ENCODE results near the gene NCAM2. TPM values are rescaled to one million over a fixed set of nuclear protein-coding genes. Genes with fewer than 3 reads are reported as not detected.

The NCAM2 gene
- polyA plus RNA-seq, 1 experiment, result 7.7 TPM

DNA sequence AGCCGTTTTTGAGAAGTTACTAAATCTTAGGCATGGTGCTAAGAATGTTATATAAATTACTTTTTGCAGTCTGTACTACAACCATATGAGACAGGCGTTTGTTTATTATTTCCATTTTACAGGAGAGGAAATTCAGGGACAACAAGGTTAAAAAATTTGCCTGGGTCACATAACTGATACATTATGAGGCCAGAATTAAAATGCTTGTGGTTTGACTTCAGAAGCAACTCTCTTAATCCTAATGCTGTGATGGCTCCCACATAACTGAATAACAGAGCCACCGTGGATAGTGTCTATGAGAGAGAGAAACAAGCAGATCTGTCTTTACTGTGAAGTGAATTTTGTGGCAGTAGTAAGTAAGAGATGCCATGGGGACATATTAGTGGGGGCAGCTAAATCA lies 184.9 kb downstream of the NCAM2 start:
- H3K27ac ChIP-seq (ENCODE audit: low read depth, low read length), result no peak overlapping the region
- ChIA-PET POLR2A (no interaction called here), CTCF (no interaction called here)
- no peaks in the 10 kb centered on the region for H3K27me3 ChIP-seq (ENCODE audit: control insufficient read depth, insufficient read depth, low read length)
- no peak for DNase-seq (ENCODE audit: low read depth, low spot score)
- no peak overlapping the region for H3K4me3 ChIP-seq (ENCODE audit: low read depth, low read length)
- TF ChIP-seq, protein P1, sequence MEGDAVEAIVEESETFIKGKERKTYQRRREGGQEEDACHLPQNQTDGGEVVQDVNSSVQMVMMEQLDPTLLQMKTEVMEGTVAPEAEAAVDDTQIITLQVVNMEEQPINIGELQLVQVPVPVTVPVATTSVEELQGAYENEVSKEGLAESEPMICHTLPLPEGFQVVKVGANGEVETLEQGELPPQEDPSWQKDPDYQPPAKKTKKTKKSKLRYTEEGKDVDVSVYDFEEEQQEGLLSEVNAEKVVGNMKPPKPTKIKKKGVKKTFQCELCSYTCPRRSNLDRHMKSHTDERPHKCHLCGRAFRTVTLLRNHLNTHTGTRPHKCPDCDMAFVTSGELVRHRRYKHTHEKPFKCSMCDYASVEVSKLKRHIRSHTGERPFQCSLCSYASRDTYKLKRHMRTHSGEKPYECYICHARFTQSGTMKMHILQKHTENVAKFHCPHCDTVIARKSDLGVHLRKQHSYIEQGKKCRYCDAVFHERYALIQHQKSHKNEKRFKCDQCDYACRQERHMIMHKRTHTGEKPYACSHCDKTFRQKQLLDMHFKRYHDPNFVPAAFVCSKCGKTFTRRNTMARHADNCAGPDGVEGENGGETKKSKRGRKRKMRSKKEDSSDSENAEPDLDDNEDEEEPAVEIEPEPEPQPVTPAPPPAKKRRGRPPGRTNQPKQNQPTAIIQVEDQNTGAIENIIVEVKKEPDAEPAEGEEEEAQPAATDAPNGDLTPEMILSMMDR (IDR thresholded peaks at IDR 0.05; ENCODE audit: low read depth, low read length), result no peak
- H3K9me3 ChIP-seq (ENCODE audit: control insufficient read depth, insufficient read depth, low read length), result no peaks in the 10 kb centered on the region

DNA sequence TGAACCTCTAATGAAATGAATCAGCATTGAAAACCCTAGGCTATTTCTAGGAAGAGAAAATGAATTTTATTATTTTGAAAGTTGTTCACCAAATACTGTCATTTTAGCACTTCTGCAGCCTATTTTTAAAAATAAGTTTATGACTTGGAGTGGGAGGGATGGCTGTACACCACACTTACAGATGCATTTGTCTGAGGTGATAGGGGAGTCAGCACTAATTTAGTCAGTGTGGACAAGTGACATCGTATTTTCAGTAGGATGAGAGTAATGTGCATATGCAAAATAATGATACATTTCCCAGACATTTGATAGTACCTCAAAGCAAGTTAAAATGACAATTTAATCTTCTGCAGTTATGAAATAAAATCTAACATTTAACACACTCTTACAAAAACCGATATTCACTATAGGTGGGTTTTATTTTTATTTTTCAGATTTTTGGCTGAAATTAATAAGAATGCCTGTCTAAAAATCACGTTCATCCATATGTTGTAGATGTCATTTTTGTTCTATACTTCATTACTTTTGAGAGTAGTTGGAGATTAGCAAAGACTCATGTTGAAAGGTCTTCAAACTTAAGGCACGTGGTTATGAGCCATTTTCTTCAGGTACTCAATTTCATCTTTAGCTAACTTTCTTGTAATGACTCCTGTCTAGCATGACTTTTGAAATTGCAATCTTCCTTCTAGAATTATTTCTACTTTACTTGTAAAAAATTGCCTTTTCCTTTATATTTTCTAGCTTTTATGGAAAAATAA lies 186.7 kb downstream of the NCAM2 start:
- Histone ChIP-seq H3K27ac (ENCODE audit: low read depth, low read length) (no peak overlapping the region), H3K4me3 (ENCODE audit: low read depth, low read length) (no peak overlapping the region), H3K27me3 (ENCODE audit: control insufficient read depth, insufficient read depth, low read length) (no peaks in the 10 kb centered on the region), H3K9me3 (ENCODE audit: control insufficient read depth, insufficient read depth, low read length) (no peaks in the 10 kb centered on the region)
- TF ChIP-seq, protein P1 (IDR thresholded peaks at IDR 0.05; ENCODE audit: low read depth, low read length), result no peak
- DNase-seq (ENCODE audit: low read depth, low spot score), result no peak
- ChIA-PET POLR2A (no interaction called here), CTCF (no interaction called here)

DNA sequence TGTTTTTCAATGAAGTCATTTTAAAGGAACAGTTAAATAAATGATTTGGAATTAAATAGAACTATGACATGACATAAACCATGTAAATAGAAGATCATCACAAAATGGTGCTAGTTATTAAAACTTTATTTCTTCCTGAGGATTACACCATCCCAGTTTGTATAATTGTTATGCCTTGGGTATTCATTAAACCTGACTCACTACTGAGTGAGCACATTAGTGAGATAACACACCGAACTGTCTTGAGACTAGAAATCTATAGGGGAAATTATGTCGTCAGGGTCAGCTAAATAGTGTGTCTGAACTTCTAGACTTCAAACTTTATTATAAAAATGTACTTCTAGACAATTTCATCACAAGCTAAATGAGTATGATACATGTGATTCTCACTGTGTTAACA lies 189.4 kb downstream of the NCAM2 start:
- no peak for DNase-seq (ENCODE audit: low read depth, low spot score)
- TF ChIP-seq, protein P1 (IDR thresholded peaks at IDR 0.05; ENCODE audit: low read depth, low read length), result no peak
- Histone ChIP-seq H3K4me3 (ENCODE audit: low read depth, low read length) (no peak overlapping the region), H3K27me3 (ENCODE audit: control insufficient read depth, insufficient read depth, low read length) (no peaks in the 10 kb centered on the region), H3K27ac (ENCODE audit: low read depth, low read length) (no peak overlapping the region), H3K9me3 (ENCODE audit: control insufficient read depth, insufficient read depth, low read length) (no peaks in the 10 kb centered on the region)
- ChIA-PET CTCF (no interaction called here), POLR2A (no interaction called here)

DNA sequence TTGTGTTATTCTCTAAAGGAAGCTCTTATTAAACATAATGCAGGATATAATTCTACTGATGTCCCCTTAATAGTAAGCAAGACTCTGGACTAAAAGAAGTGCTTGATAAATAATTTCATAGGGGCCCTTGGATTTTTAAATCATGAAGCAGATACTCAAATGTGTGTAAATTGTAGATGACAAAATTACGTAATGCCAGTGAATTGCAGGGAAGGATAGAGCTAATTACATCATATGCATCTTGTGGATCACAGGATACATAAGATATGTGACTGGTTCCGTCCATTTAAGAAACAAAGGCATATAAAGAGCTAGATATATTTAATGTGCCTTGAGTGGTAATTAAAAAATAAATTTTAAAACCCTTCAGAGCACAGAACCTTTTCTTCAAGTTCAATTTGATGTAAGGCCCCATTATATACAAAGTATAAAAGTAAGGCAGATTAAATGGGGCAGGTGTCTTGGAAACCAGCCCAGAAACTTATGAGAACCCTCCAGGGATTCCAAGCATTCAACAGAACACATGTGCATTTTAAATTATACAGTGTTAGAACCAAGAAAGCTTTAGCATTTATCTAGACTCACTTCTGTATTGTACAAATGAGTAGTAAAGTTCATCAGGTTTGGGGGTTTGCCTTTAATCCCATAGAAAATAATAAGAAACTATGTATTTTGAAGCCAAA lies 190.4 kb downstream of the NCAM2 start:
- no peak overlapping the region for H3K27ac ChIP-seq (ENCODE audit: low read depth, low read length)
- TF ChIP-seq, protein P1 (IDR thresholded peaks at IDR 0.05; ENCODE audit: low read depth, low read length), result no peak
- no peak for DNase-seq (ENCODE audit: low read depth, low spot score)
- CTCF ChIA-PET, result no interaction called here
- POLR2A ChIA-PET, result no interaction called here
- H3K4me3 ChIP-seq (ENCODE audit: low read depth, low read length), result no peak overlapping the region
- no peaks in the 10 kb centered on the region for H3K27me3 ChIP-seq (ENCODE audit: control insufficient read depth, insufficient read depth, low read length)
- H3K9me3 ChIP-seq (ENCODE audit: control insufficient read depth, insufficient read depth, low read length), result no peaks in the 10 kb centered on the region

DNA sequence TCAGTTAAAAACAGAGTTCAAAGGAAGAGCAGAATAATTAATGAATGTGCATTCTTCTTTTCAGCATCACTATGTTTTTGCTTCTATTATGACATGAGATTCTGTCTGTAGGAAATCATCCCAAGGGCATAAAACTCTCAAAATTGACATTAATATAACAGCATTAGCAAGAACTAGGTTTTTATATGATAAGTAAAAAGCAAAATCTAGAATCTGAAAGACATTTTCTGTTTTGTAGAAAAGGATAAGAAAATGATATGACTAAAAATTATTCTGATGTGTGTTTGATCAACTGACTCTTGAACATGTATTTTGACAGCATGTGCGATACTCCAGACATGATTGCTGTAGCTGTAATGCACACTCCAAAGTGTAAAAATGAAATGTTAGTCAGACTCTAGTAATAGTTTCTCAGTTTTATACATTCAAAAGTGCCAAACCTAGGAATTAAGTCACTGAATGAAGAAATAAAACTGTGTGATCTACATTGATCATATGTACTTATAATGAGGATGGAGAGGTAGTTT lies 197.3 kb downstream of the NCAM2 start:
- H3K9me3 ChIP-seq (ENCODE audit: control insufficient read depth, insufficient read depth, low read length), result no peaks in the 10 kb centered on the region
- DNase-seq (ENCODE audit: low read depth, low spot score), result no peak
- no peaks in the 10 kb centered on the region for H3K27me3 ChIP-seq (ENCODE audit: control insufficient read depth, insufficient read depth, low read length)
- ChIA-PET POLR2A (no interaction called here), CTCF (no interaction called here)
- H3K4me3 ChIP-seq (ENCODE audit: low read depth, low read length), result no peak overlapping the region
- TF ChIP-seq, protein P1 (IDR thresholded peaks at IDR 0.05; ENCODE audit: low read depth, low read length), result no peak
- H3K27ac ChIP-seq (ENCODE audit: low read depth, low read length), result no peak overlapping the region
